GM12878 (cell line): ENCODE results near the gene SLC25A41. TPM values are rescaled to one million over a fixed set of nuclear protein-coding genes. Genes with fewer than 3 reads are reported as not detected.

Source experiments
- ATAC-seq: fragments of 200-7000 bp; cut with Tn5 transposase; 3 replicates; pipeline ENCODE4 v1.9.1; 2020; ENCODE audit warnings: mild to moderate bottlenecking, moderate library complexity
- BruUV-seq: library from RNA; stranded (reverse); fragments of 400-500 nt; replicated peaks from 2 replicates; lab custom pipeline; 2021; lab: Mats Ljungman, UMichigan
- CTCF ChIA-PET: fragments of 300-600 bp; sonication (Branson Sonifier 250); formaldehyde crosslinking; extraction: SDS; loops from one replicate; lab custom pipeline; 2021; ENCODE audit warnings: inconsistent platforms; lab: Yijun Ruan, JAX
- POLR2A ChIA-PET: fragments of 350-600 bp; formaldehyde crosslinking; extraction: SDS; loops from one replicate; lab custom pipeline; 2021; ENCODE audit warnings: inconsistent platforms; lab: Charles Lee
- RAD21 ChIA-PET: fragments of 300-600 bp; sonication (Branson Sonifier 250); formaldehyde crosslinking; loops from one replicate; lab custom pipeline; 2023; ENCODE audit warnings: antibody characterized with exemption; ENCODE audit not compliant: unreplicated experiment; lab: Charles Lee
- SMC1A ChIA-PET: fragments of 300-600 bp; sonication (Branson Sonifier 250); formaldehyde crosslinking; loops from one replicate; lab custom pipeline; 2023; ENCODE audit not compliant: unreplicated experiment, uncharacterized antibody; lab: Charles Lee
- DNase-seq: peaks from one replicate; pipeline ENCODE4 v3.0.0-alpha.2; 2011; ENCODE audit warnings: low read depth, low spot score
- FAIRE-seq: peaks from 3 replicates; lab custom pipeline; 2011; peaks lifted over from hg19 to GRCh38; lab: Jason Lieb, UNC
- H2AFZ ChIP-seq: 2 replicates; pipeline ENCODE4 v1.6.0; 2011; ENCODE audit warnings: low read depth, low read length, control low read depth; ENCODE audit not compliant: control insufficient read depth
- H3K27ac ChIP-seq: 2 replicates; pipeline ENCODE4 v1.5.1; 2011; ENCODE audit warnings: control low read depth; ENCODE audit not compliant: control insufficient read depth, insufficient read depth
- H3K27me3 ChIP-seq, 2 experiments: replicated peaks in 1 of 2; 2 replicates each; pipeline versions ENCODE4 v1.6.0 to v1.6.1; 2011; ENCODE audit warnings: low read length in 1 of 2; ENCODE audit not compliant: control insufficient read depth in 2 of 2, insufficient read depth in 2 of 2
- H3K36me3 ChIP-seq, 2 experiments: 2 replicates each; pipeline ENCODE4 v1.5.1; 2011; ENCODE audit warnings: low read length in 1 of 2; ENCODE audit not compliant: control insufficient read depth in 2 of 2, insufficient read depth in 2 of 2
- H3K4me1 ChIP-seq: 2 replicates; pipeline ENCODE4 v1.6.1; 2011; ENCODE audit warnings: mild to moderate bottlenecking, low read length, moderate library complexity, mixed read lengths; ENCODE audit not compliant: control insufficient read depth, insufficient read depth
- H3K4me2 ChIP-seq: 2 replicates; pipeline ENCODE4 v1.6.0; 2011; ENCODE audit warnings: control low read depth; ENCODE audit not compliant: control insufficient read depth, insufficient read depth
- H3K4me3 ChIP-seq: fragments of 200-600 bp; sonication (generic); 2 replicates; pipeline ENCODE4 v1.5.1; 2016
- H3K79me2 ChIP-seq: 2 replicates; pipeline ENCODE4 v1.6.0; 2011; ENCODE audit warnings: low read length; ENCODE audit not compliant: control insufficient read depth, insufficient read depth
- H3K9ac ChIP-seq: 2 replicates; pipeline ENCODE4 v1.8.0; 2011; ENCODE audit warnings: low read length, control low read depth, mixed read lengths; ENCODE audit not compliant: control insufficient read depth, insufficient read depth
- H3K9me3 ChIP-seq: replicated peaks from 3 replicates; pipeline ENCODE4 v1.5.1; 2011; ENCODE audit warnings: mild to moderate bottlenecking, low read length; ENCODE audit not compliant: control insufficient read depth, insufficient read depth
- H4K20me1 ChIP-seq: 2 replicates; pipeline ENCODE4 v1.6.0; 2011; ENCODE audit not compliant: control insufficient read depth, insufficient read depth
- ETV6 ChIP-seq, 2 experiments: fragments of 450-650 bp in 1 of 2; IDR thresholded peaks in 1 of 2; conservative IDR thresholded peaks in 1 of 2; 2 replicates each; pipeline ENCODE4 v1.6.1; 2014; ENCODE audit warnings: antibody characterized with exemption in 1 of 2, borderline replicate concordance in 1 of 2, low read depth in 1 of 2, mild to moderate bottlenecking in 1 of 2, moderate library complexity in 1 of 2
- MAX ChIP-seq: IDR thresholded peaks from 2 replicates; pipeline ENCODE4 v1.6.1; 2012; ENCODE audit warnings: low read depth, low read length, improper control_type of control experiment
- NR2C1 ChIP-seq: fragments of 450-650 bp; IDR thresholded peaks from 2 replicates; pipeline ENCODE4 v1.6.1; 2017; ENCODE audit warnings: antibody characterized with exemption, mild to moderate bottlenecking, moderate library complexity
- TAF1 ChIP-seq: IDR thresholded peaks from 2 replicates; pipeline ENCODE4 v1.6.1; 2011; ENCODE audit warnings: mild to moderate bottlenecking, low read depth, low read length, borderline replicate concordance
- ZBTB40 ChIP-seq: fragments of 450-650 bp; IDR thresholded peaks from 2 replicates; pipeline ENCODE4 v1.6.1; 2016; ENCODE audit warnings: mild to moderate bottlenecking, moderate library complexity, borderline replicate concordance
- ZSCAN29 ChIP-seq: fragments of 450-650 bp; IDR thresholded peaks from 2 replicates; pipeline ENCODE4 v1.6.1; 2017; ENCODE audit warnings: mild to moderate bottlenecking, moderate library complexity
- WGBS: methylation state at CpG from one replicate; pipeline ENCODE4 v1.1.6; 2016; ENCODE audit warnings: low lambda C conversion rate; ENCODE audit not compliant: insufficient replicate concordance, insufficient coverage; ENCODE audit errors: missing lambda C conversion rate; 5-methylcytosine and 5-hydroxymethylcytosine counted together
- in situ Hi-C: fragments of 300-500 bp; cut with MboI; formaldehyde crosslinking; loops from 9 replicates; pipeline ENCODE4 v1.14.3; 2018; ENCODE audit warnings: mixed read lengths
- intact Hi-C: fragments of 100-400 bp; cut with micrococcal nuclease; formaldehyde crosslinking; loops from one replicate; pipeline ENCODE4 v1.14.2; 2022; ENCODE audit not compliant: unreplicated experiment
- polyA plus RNA-seq, 11 experiments: library from polyadenylated mRNA; depleted of rRNA in 4 of 11; unstranded in 6 of 11; stranded (reverse) in 5 of 11; fragments of >200 nt; fragmentation: Nextera tagmentation in 4 of 11; fragmentation: Illumina TruSeq in 1 of 11; extraction: Ambion mirVana in 4 of 11; extraction: Trizol in 1 of 11; gene quantifications; 1 replicate in 1 of 11; 2 replicates in 10 of 11; pipeline versions ENCODE4 v1.2.1 to v1.2.3, GENCODE V29; 2011 to 2016; ENCODE audit warnings: inconsistent platforms in 2 of 11, missing spikeins in 2 of 11, low read depth in 1 of 11
- total RNA-seq, 4 experiments: library from RNA; depleted of rRNA in 3 of 4; stranded (reverse); fragments of >200 nt in 3 of 4; fragmentation: Illumina TruSeq in 1 of 4; extraction: Trizol in 1 of 4; gene quantifications; 2 replicates each; pipeline versions ENCODE4 v1.2.1 to v1.2.3, GENCODE V29; 2013 to 2021

The SLC25A41 gene
- total and polyA plus RNA-seq, 10 of the 15 experiments (the other 5 are each of a cell fraction or from before 2014, with no cell fraction given), result 0.23 to 1.2 (median 0.43) TPM; not detected in 2

- SMC1A ChIA-PET, result no interaction called here
- BruUV-seq, result no TSS peak
- no peak for ATAC-seq
These were observed 12.9 kb upstream of the SLC25A41 start for GRCh38 chr19:6446452-6446851.

More at GRCh38 chr19:6446452-6446851, 12.9 kb upstream of the SLC25A41 start:
- H3K9ac ChIP-seq, result no peak overlapping the region
- H3K9me3 ChIP-seq, result no peaks in the 10 kb centered on the region; the same call in 2 of the 3 replicates
- H3K79me2 ChIP-seq, result no peaks in the 10 kb centered on the region
- no peak for TF ChIP-seq NR2C1
- TF ChIP-seq TAF1, result no peak
- no peak for TF ChIP-seq ZBTB40
- no peak for TF ChIP-seq ETV6 (conservative IDR thresholded peaks at IDR 0.05 in 1 of 2, IDR thresholded peaks at IDR 0.05 in 1 of 2; ENCODE audit: borderline replicate concordance in 1 of 2, low read depth in 1 of 2)
- TF ChIP-seq MAX, result no peak
- no peak for TF ChIP-seq ZSCAN29
- in situ Hi-C loops, result no loop called here
- no peaks in the 10 kb centered on the region for H4K20me1 ChIP-seq
- 97% methylated on average over 3 of the region's 3 CpGs for WGBS
- ChIA-PET POLR2A (no interaction called here), CTCF (no interaction called here), RAD21 (no interaction called here)
- intact Hi-C loops, result no loop called here
- DNase-seq (no peak), FAIRE-seq (no peak)
- H3K27me3 ChIP-seq, result no peaks in the 10 kb centered on the region
- H2AFZ ChIP-seq, result no peak overlapping the region
- H3K4me2 ChIP-seq, result no peak overlapping the region
- no peak overlapping the region for H3K27ac ChIP-seq
- H3K4me1 ChIP-seq, result no peaks in the 10 kb centered on the region
- H3K36me3 ChIP-seq, result peaks cover 0 to 6% of the 10 kb centered on the region in 2 experiments; a peak in 2 of 4 replicates
- no peak overlapping the region for H3K4me3 ChIP-seq
